GM20000 (cell line): ENCODE results near the gene LLGL2.
"Not testable (repeated sequence)": the region's sequence is repeated elsewhere in the genome, so short reads cannot be mapped to it uniquely, and the experiment has no call there.

Source experiments
- DNase-seq: peaks from one replicate; pipeline ENCODE4 v3.0.0; 2012; ENCODE audit warnings: low spot score
- TF ChIP-seq, protein P1 (sequence below): IDR thresholded peaks from 2 replicates; pipeline ENCODE4 v1.5.1; 2012; ENCODE audit warnings: mild to moderate bottlenecking, control low read depth; ENCODE audit errors: extremely low read depth, missing control alignments

LLGL2 gene

GRCh38 chr17:75589012-75589918 lies 63.8 kb downstream of the LLGL2 start:
- peak; percentile 100 for DNase-seq
- TF ChIP-seq, protein P1, sequence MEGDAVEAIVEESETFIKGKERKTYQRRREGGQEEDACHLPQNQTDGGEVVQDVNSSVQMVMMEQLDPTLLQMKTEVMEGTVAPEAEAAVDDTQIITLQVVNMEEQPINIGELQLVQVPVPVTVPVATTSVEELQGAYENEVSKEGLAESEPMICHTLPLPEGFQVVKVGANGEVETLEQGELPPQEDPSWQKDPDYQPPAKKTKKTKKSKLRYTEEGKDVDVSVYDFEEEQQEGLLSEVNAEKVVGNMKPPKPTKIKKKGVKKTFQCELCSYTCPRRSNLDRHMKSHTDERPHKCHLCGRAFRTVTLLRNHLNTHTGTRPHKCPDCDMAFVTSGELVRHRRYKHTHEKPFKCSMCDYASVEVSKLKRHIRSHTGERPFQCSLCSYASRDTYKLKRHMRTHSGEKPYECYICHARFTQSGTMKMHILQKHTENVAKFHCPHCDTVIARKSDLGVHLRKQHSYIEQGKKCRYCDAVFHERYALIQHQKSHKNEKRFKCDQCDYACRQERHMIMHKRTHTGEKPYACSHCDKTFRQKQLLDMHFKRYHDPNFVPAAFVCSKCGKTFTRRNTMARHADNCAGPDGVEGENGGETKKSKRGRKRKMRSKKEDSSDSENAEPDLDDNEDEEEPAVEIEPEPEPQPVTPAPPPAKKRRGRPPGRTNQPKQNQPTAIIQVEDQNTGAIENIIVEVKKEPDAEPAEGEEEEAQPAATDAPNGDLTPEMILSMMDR: peak; percentile 85

DNA sequence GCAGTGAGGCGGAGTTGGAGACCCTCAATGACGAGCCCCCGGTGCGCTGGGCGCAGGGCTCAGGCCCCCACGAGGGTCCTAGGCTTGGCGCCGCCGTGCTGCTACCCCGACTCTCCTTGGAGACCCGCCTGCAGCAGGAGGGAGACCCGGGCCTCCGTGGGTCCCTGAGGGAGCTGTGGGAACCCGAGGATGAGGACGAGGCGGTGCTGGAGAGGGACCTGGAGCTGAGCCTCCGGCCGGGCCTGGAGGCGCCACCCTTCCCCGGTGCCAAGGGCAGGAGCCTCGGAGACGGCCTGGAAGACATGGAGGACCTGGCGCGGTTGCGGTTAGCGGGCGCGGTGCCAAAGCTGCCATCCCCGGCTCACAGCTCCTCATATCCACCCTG lies 64.4 kb downstream of the LLGL2 start:
- no peak for DNase-seq
- TF ChIP-seq, protein P1: no peak

DNA sequence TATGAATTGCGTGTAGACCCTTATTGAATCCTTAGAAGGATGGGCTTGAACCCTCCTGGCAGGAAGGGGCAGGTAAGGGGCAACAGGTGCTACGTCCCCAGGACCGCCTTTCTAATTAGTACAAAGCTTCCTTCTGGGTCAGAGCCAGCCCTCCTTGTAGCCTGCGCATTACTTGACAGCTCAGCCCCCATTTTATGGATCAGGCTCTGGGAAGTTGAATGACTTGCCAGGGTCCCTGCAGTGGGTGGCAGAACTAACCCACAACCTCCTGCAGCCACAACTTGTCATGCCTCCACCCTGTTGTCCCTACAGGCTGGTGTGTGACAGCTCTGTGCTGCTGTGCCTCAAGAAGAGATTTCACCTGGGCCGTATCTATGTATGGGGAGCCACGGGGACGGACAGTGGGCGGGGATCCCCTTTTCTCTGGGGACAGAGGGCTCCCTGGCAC lies 64.8 kb downstream of the LLGL2 start:
- no peak for DNase-seq
- TF ChIP-seq, protein P1: no peak

GRCh38 chr17:75590849-75591721 lies 65.6 kb downstream of the LLGL2 start:
- DNase-seq: no peak
- TF ChIP-seq, protein P1: no peak

GRCh38 chr17:75591722-75592302 lies 66.3 kb downstream of the LLGL2 start:
- TF ChIP-seq, protein P1: no peak
- no peak for DNase-seq

DNA sequence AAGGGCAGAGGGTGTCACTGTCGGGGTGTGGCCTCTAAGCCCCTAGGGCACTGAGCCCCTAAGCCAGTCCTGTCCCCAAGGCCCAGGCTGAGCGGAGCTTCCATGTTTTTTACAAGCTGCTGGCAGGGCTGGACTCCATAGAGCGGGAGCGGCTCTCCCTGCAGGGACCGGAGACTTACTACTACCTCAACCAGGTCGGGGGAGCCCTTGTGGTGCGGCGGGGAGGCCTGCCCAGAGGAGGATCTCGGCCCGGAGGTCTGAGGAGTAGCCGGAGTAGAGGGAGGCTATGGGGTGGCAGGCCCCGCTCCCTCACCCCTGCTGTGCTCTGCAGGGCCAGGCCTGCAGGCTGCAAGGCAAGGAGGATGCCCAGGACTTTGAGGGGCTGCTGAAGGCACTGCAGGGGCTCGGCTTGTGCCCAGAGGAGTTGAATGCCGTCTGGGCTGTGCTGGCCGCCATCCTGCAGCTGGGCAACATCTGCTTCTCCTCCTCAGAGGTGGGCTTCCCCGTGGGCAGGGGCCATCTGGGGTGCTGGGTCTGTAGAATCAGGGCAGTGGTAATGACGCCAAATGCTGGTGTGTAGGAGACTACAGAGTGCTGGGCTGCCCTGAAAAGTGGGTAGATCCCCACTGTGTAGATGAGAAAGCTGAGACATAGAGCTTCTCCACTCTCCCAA lies 67.0 kb downstream of the LLGL2 start:
- TF ChIP-seq, protein P1: no peak
- DNase-seq: no peak

DNA sequence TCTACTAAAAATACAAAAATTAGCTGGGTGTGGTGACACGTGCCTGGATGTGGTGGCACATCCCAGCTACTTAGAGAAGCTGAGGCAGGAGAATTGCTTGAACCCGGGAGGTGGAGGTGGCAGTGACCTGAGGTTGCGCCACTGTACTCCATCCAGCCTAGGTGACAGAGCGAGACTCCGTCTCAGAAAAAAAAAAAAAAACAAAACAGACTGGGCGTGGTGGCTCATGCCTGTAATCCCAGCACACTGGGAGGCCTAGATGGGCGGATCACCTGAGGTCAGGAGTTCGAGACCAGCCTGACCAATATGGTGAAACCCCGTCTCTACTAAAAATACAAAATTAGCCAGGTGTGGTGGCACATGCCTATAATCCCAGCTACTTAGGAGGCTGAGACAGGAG lies 67.9 kb downstream of the LLGL2 start:
- not testable (repeated sequence) for DNase-seq
